Vagina (tissue), 2 donors: ENCODE data around the gene ITPR1. TPM values are rescaled to one million over a fixed set of nuclear protein-coding genes. Genes with fewer than 3 reads are reported as not detected.

Source experiments
- DNase-seq, 2 donors: peaks; one replicate each; pipeline ENCODE4 v3.0.0-alpha.2; 2017; ENCODE audit errors: extremely low spot score in 2 of 2
- H3K27ac ChIP-seq: fragments of 200-600 bp; sonication (generic); one replicate; pipeline ENCODE4 v1.5.1; 2019
- H3K27me3 ChIP-seq: fragments of 200-600 bp; sonication (generic); one replicate; pipeline ENCODE4 v1.5.1; 2019
- H3K36me3 ChIP-seq, 2 donors: fragments of 200-600 bp; sonication (generic); one replicate each; pipeline ENCODE4 v1.5.1; 2017 to 2019
- H3K4me1 ChIP-seq: fragments of 200-600 bp; sonication (generic); one replicate; pipeline ENCODE4 v1.5.1; 2019
- H3K4me3 ChIP-seq, 2 donors: fragments of 200-600 bp; sonication (generic); 1 replicate in 1 of 2; 2 replicates in 1 of 2; pipeline ENCODE4 v1.5.1; 2016 to 2019
- H3K9me3 ChIP-seq: fragments of 200-600 bp; sonication (generic); one replicate; pipeline ENCODE4 v1.5.1; 2019
- CTCF ChIP-seq, 3 experiments: fragments of 450-650 bp in 2 of 3; fragments of 200-600 bp in 1 of 3; sonication (generic) in 1 of 3; IDR thresholded peaks; one replicate each; pipeline ENCODE4 v1.5.1; 2017 to 2019; ENCODE audit warnings: antibody characterized with exemption in 3 of 3, mild to moderate bottlenecking in 2 of 3, moderate library complexity in 2 of 3
- POLR2A ChIP-seq, 2 donors: fragments of 450-650 bp; IDR thresholded peaks; one replicate each; pipeline ENCODE4 v1.6.1; 2017; ENCODE audit warnings: antibody characterized with exemption in 2 of 2, mild to moderate bottlenecking in 2 of 2, moderate library complexity in 2 of 2
- POLR2AphosphoS5 ChIP-seq, 2 donors: sonication (generic); formaldehyde crosslinking; IDR thresholded peaks; one replicate each; pipeline ENCODE4 v1.9.0; 2017; ENCODE audit warnings: antibody characterized with exemption in 2 of 2, mild to moderate bottlenecking in 2 of 2, low read depth in 1 of 2; ENCODE audit not compliant: insufficient read depth in 1 of 2
- intact Hi-C: fragments of 100-400 bp; cut with DNase I; formaldehyde crosslinking; loops from one replicate; pipeline ENCODE4 v1.15.1; 2023
- total RNA-seq: library from RNA; depleted of rRNA; stranded (reverse); fragments of >200 nt; gene quantifications from one replicate; pipeline ENCODE4 v1.2.3, GENCODE V29; 2016

Gene ITPR1
- total RNA-seq, 1 donor from 2014 or later: 108 TPM

- H3K27ac ChIP-seq: no peak overlapping the region
Measured at GRCh38 chr3:4804161-4805058, 311.3 kb downstream of the ITPR1 start.

GRCh38 chr3:4805662-4806061, 312.5 kb downstream of the ITPR1 start:
- TF ChIP-seq CTCF (IDR thresholded peaks at IDR 0.05) (no peak), POLR2AphosphoS5 (IDR thresholded peaks at IDR 0.05; ENCODE audit: insufficient read depth in 1 of 2, low read depth in 1 of 2) (no peak), POLR2A (IDR thresholded peaks at IDR 0.05) (no peak)
- no peak overlapping the region for H3K27ac ChIP-seq
- peaks cover 0 to 6% of the 10 kb centered on the region in 2 donors for H3K36me3 ChIP-seq
- DNase-seq: no peak
- H3K4me3 ChIP-seq: no peak overlapping the region
- H3K9me3 ChIP-seq: no peaks in the 10 kb centered on the region
- intact Hi-C loops: no loop called here
- no peaks in the 10 kb centered on the region for H3K27me3 ChIP-seq
- H3K4me1 ChIP-seq: no peaks in the 10 kb centered on the region

More at GRCh38 chr3:4804161-4805058, 311.3 kb downstream of the ITPR1 start:
- no peak for DNase-seq
- H3K9me3 ChIP-seq: no peaks in the 10 kb centered on the region
- H3K27me3 ChIP-seq: no peaks in the 10 kb centered on the region
- H3K4me1 ChIP-seq: no peaks in the 10 kb centered on the region
- no peak for TF ChIP-seq POLR2A (IDR thresholded peaks at IDR 0.05)
- no peak for TF ChIP-seq POLR2AphosphoS5 (IDR thresholded peaks at IDR 0.05; ENCODE audit: insufficient read depth in 1 of 2, low read depth in 1 of 2)
- no peak for TF ChIP-seq CTCF (IDR thresholded peaks at IDR 0.05)
- no peak overlapping the region for H3K4me3 ChIP-seq
- peaks cover 0 to 14% of the 10 kb centered on the region in 2 donors for H3K36me3 ChIP-seq
- intact Hi-C loops: no loop called here

GRCh38 chr3:4806535-4807108, 313.5 kb downstream of the ITPR1 start:
- Histone ChIP-seq H3K27ac (no peak overlapping the region), H3K36me3 (peaks cover 0 to 4% of the 10 kb centered on the region in 2 donors), H3K4me1 (no peaks in the 10 kb centered on the region), H3K9me3 (no peaks in the 10 kb centered on the region), H3K4me3 (no peak overlapping the region), H3K27me3 (no peaks in the 10 kb centered on the region)
- intact Hi-C loops: no loop called here
- TF ChIP-seq POLR2AphosphoS5 (IDR thresholded peaks at IDR 0.05; ENCODE audit: insufficient read depth in 1 of 2, low read depth in 1 of 2) (no peak), POLR2A (IDR thresholded peaks at IDR 0.05) (no peak), CTCF (IDR thresholded peaks at IDR 0.05) (no peak)
- DNase-seq: no peak

GRCh38 chr3:4807381-4808280, 314.5 kb downstream of the ITPR1 start:
- no peaks in the 10 kb centered on the region for H3K4me1 ChIP-seq
- intact Hi-C loops: no loop called here
- no peak overlapping the region for H3K27ac ChIP-seq
- DNase-seq: no peak
- no peaks in the 10 kb centered on the region for H3K27me3 ChIP-seq
- no peaks in the 10 kb centered on the region for H3K36me3 ChIP-seq
- TF ChIP-seq POLR2AphosphoS5 (IDR thresholded peaks at IDR 0.05; ENCODE audit: insufficient read depth in 1 of 2, low read depth in 1 of 2) (peak in 1 of 2 donors; percentile 26), POLR2A (IDR thresholded peaks at IDR 0.05) (no peak), CTCF (IDR thresholded peaks at IDR 0.05) (no peak)
- no peak overlapping the region for H3K4me3 ChIP-seq
- H3K9me3 ChIP-seq: no peaks in the 10 kb centered on the region
